NCI-H2196 treated with DMSO at 0.1 percent for 48 hours (cell line): ENCODE measurements around the gene ZNRF2.

ENCODE experiments used
- DNase-seq: peaks from one replicate; lab custom pipeline; 2025; ENCODE audit not compliant: unreplicated experiment; lab: John Stamatoyannopoulos, UW

Gene ZNRF2

GRCh38 chr7:30403477-30403876 is 119.1 kb downstream of the ZNRF2 start:
- DNase-seq: no peak

GRCh38 chr7:30405179-30405578 is 120.8 kb downstream of the ZNRF2 start:
- no peak for DNase-seq

GRCh38 chr7:30406664-30407425 is 122.4 kb downstream of the ZNRF2 start:
- no peak for DNase-seq

- no peak for DNase-seq
These were observed 126.8 kb downstream of the ZNRF2 start for GRCh38 chr7:30411173-30411572.

GRCh38 chr7:30411897-30412296 is 127.5 kb downstream of the ZNRF2 start:
- no peak for DNase-seq

- DNase-seq: no peak
These were observed 128.5 kb downstream of the ZNRF2 start for GRCh38 chr7:30412782-30413504.

GRCh38 chr7:30413864-30414263 is 129.5 kb downstream of the ZNRF2 start:
- DNase-seq: no peak
